ENCODE results near the gene OR1J2. TPM values are rescaled to one million over a fixed set of nuclear protein-coding genes. Genes with fewer than 3 reads are reported as not detected.

Gene OR1J2
- total and polyA plus RNA-seq, 9 of the 15 experiments (the other 6 are each of a cell fraction or from before 2014, with no cell fraction given) = not detected

DNA sequence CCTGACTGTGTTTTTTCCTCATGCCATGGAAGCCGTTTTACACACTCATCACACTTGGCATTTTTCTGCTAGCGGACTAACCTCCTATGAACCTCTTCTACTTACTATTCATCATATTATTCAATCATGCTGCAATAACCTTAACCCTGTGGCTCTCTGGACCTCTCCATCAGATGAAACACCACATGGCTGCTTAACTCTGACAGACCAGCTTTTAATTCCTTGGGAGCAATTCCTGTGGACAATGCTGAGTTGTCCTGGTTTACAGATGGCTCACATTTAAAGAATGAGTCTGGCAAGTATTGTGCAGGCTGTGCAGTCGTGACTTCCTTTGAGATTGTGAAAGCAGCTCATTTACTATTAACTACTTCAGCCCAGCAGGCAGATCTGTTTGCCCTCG is 41.9 kb upstream of the OR1J2 start:
- FAIRE-seq = no peak
- no peak overlapping the region for H3K27ac ChIP-seq (ENCODE audit: extremely low read depth, low read depth, low read length)
- ChIA-PET POLR2A (no interaction called here), CTCF (ENCODE audit: low intra/inter-chr PET ratio) (no interaction called here)
- TF ChIP-seq PCBP1 (IDR thresholded peaks at IDR 0.05; ENCODE audit: low read depth, low read length, poor library complexity, severe bottlenecking) = no peak
- no peak for TF ChIP-seq MXI1 (IDR thresholded peaks at IDR 0.05; ENCODE audit: low read depth, low read length)
- no peak for TF ChIP-seq ATF1 (CRISPR knock-in tag; IDR thresholded peaks at IDR 0.05)
- TF ChIP-seq ATF1 (tag; IDR thresholded peaks at IDR 0.05) = no peak
- TF ChIP-seq RBM22 (IDR thresholded peaks at IDR 0.05; ENCODE audit: low read depth, low read length, poor library complexity, severe bottlenecking) = no peak
- TF ChIP-seq MAFK (IDR thresholded peaks at IDR 0.05; ENCODE audit: low read length) = no peak
- TF ChIP-seq, protein P1, sequence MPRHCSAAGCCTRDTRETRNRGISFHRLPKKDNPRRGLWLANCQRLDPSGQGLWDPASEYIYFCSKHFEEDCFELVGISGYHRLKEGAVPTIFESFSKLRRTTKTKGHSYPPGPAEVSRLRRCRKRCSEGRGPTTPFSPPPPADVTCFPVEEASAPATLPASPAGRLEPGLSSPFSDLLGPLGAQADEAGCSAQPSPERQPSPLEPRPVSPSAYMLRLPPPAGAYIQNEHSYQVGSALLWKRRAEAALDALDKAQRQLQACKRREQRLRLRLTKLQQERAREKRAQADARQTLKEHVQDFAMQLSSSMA (CRISPR knock-in tag; IDR thresholded peaks at IDR 0.05) = no peak
- TF ChIP-seq NONO (IDR thresholded peaks at IDR 0.05; ENCODE audit: low read depth in 2 of 2, low read length in 1 of 2) = no peak
- TF ChIP-seq RNF2 (IDR thresholded peaks at IDR 0.05) = no peak
- TF ChIP-seq, protein P2, sequence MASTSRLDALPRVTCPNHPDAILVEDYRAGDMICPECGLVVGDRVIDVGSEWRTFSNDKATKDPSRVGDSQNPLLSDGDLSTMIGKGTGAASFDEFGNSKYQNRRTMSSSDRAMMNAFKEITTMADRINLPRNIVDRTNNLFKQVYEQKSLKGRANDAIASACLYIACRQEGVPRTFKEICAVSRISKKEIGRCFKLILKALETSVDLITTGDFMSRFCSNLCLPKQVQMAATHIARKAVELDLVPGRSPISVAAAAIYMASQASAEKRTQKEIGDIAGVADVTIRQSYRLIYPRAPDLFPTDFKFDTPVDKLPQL (IDR thresholded peaks at IDR 0.05; ENCODE audit: extremely low read depth, insufficient read length) = no peak
- no peak for TF ChIP-seq ZNF232 (CRISPR knock-in tag; IDR thresholded peaks at IDR 0.05)
- no peak for TF ChIP-seq CBX8 (IDR thresholded peaks at IDR 0.05; ENCODE audit: borderline replicate concordance, extremely low read depth, low read depth, low read length, poor library complexity, severe bottlenecking)
- TF ChIP-seq, protein P3, sequence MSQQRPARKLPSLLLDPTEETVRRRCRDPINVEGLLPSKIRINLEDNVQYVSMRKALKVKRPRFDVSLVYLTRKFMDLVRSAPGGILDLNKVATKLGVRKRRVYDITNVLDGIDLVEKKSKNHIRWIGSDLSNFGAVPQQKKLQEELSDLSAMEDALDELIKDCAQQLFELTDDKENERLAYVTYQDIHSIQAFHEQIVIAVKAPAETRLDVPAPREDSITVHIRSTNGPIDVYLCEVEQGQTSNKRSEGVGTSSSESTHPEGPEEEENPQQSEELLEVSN (IDR thresholded peaks at IDR 0.05; ENCODE audit: borderline replicate concordance in 1 of 2, extremely low read depth in 1 of 2, insufficient read depth in 1 of 2, insufficient read length in 1 of 2, low read depth in 1 of 2, low read length in 1 of 2, poor library complexity in 1 of 2, severe bottlenecking in 1 of 2) = no peak
- TF ChIP-seq ZEB2 (IDR thresholded peaks at IDR 0.05) = no peak
- no peak for TF ChIP-seq KDM1A (IDR thresholded peaks at IDR 0.05)
- TF ChIP-seq, protein P4, sequence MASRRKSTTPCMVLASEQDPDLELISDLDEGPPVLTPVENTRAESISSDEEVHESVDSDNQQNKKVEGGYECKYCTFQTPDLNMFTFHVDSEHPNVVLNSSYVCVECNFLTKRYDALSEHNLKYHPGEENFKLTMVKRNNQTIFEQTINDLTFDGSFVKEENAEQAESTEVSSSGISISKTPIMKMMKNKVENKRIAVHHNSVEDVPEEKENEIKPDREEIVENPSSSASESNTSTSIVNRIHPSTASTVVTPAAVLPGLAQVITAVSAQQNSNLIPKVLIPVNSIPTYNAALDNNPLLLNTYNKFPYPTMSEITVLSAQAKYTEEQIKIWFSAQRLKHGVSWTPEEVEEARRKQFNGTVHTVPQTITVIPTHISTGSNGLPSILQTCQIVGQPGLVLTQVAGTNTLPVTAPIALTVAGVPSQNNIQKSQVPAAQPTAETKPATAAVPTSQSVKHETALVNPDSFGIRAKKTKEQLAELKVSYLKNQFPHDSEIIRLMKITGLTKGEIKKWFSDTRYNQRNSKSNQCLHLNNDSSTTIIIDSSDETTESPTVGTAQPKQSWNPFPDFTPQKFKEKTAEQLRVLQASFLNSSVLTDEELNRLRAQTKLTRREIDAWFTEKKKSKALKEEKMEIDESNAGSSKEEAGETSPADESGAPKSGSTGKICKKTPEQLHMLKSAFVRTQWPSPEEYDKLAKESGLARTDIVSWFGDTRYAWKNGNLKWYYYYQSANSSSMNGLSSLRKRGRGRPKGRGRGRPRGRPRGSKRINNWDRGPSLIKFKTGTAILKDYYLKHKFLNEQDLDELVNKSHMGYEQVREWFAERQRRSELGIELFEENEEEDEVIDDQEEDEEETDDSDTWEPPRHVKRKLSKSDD (conservative IDR thresholded peaks at IDR 0.05; ENCODE audit: low read length) = no peak
- H4K20me1 ChIP-seq (replicated peaks; ENCODE audit: control insufficient read depth, insufficient read depth, low read length) = no peaks in the 10 kb centered on the region
- no peaks in the 10 kb centered on the region for H3K79me2 ChIP-seq (ENCODE audit: control insufficient read depth, insufficient read depth, low read length)
- peaks cover 0 to 3% of the 10 kb centered on the region in 2 experiments; a peak in 1 of 5 replicates for H3K4me1 ChIP-seq (replicated peaks in 1 of 2; ENCODE audit: control insufficient read depth in 2 of 2, insufficient read depth in 2 of 2, low read length in 2 of 2)
- H3K9me3 ChIP-seq (replicated peaks; ENCODE audit: control insufficient read depth, insufficient read depth, low read depth, low read length) = no peaks in the 10 kb centered on the region
- H3K9ac ChIP-seq (ENCODE audit: insufficient read depth in 1 of 2, low read depth in 2 of 2, low read length in 2 of 2) = no peak overlapping the region
- no peak overlapping the region for H3K4me2 ChIP-seq (ENCODE audit: insufficient read depth, low read length)
- no peak overlapping the region for H2AFZ ChIP-seq (ENCODE audit: low read depth, low read length)
- H3K9me1 ChIP-seq (ENCODE audit: control insufficient read depth, insufficient read depth, low read length) = no peaks in the 10 kb centered on the region
- BruUV-seq (replicated peaks) = no TSS peak
- 1% methylated on average over 4 of the region's 4 CpGs for WGBS (ENCODE audit: insufficient coverage, low coverage, missing lambda C conversion rate)
- H3K27me3 ChIP-seq (ENCODE audit: control insufficient read depth in 2 of 2, insufficient read depth in 2 of 2, low read length in 2 of 2) = no peaks in the 10 kb centered on the region; a peak in 1 of 5 replicates
- H3K36me3 ChIP-seq (ENCODE audit: control insufficient read depth, insufficient read depth, low read length) = no peaks in the 10 kb centered on the region
- in situ Hi-C loops (cut with MboI) = loop anchor here (10.0 kb wide), 2 partner anchors 516 to 886 kb away; partner anchors contain the start of gene CRB2
- no peak for DNase-seq (ENCODE audit: extremely low read depth in 1 of 4, low spot score in 3 of 4)
- H3K4me3 ChIP-seq = no peak overlapping the region
- no peak for ATAC-seq
- intact Hi-C loops (cut with micrococcal nuclease) = loop anchor here (5.0 to 10.0 kb wide), 2 partner anchors 139 to 596 kb away; no protein-coding TSS in a partner anchor

Measured in K562 (cell line).